ENCODE measurements around the gene VIL1. TPM values are rescaled to one million over a fixed set of nuclear protein-coding genes. Genes with fewer than 3 reads are reported as not detected.

Gene VIL1
- total RNA-seq, 1 donor from 2014 or later, result not detected

GRCh38 chr2:218395826-218396687, 22.9 kb upstream of the VIL1 start:
- Mint-ChIP-seq H3K4me3 (ENCODE audit: unreplicated experiment) (peak overlapping the region; percentile 87), H3K27me3 (ENCODE audit: low read depth, unreplicated experiment) (peaks cover 2% of the 10 kb centered on the region), H3K9me3 (ENCODE audit: unreplicated experiment) (no peaks in the 10 kb centered on the region), H3K4me1 (ENCODE audit: low read depth, unreplicated experiment) (peaks cover 11% of the 10 kb centered on the region), H3K36me3 (ENCODE audit: low read depth, unreplicated experiment) (no peaks in the 10 kb centered on the region), H3K27ac (ENCODE audit: unreplicated experiment) (peak overlapping the region; percentile 86)
- no peak for TF ChIP-seq EZH2 (IDR thresholded peaks at IDR 0.05; ENCODE audit: insufficient read depth, low read length)
- TF ChIP-seq, protein P1, sequence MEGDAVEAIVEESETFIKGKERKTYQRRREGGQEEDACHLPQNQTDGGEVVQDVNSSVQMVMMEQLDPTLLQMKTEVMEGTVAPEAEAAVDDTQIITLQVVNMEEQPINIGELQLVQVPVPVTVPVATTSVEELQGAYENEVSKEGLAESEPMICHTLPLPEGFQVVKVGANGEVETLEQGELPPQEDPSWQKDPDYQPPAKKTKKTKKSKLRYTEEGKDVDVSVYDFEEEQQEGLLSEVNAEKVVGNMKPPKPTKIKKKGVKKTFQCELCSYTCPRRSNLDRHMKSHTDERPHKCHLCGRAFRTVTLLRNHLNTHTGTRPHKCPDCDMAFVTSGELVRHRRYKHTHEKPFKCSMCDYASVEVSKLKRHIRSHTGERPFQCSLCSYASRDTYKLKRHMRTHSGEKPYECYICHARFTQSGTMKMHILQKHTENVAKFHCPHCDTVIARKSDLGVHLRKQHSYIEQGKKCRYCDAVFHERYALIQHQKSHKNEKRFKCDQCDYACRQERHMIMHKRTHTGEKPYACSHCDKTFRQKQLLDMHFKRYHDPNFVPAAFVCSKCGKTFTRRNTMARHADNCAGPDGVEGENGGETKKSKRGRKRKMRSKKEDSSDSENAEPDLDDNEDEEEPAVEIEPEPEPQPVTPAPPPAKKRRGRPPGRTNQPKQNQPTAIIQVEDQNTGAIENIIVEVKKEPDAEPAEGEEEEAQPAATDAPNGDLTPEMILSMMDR (IDR thresholded peaks at IDR 0.05; ENCODE audit: insufficient read depth, low read depth, low read length), result peak; percentile 48
- Histone ChIP-seq H3K9ac (ENCODE audit: low read length) (peak overlapping the region; percentile 87), H3K4me3 (ENCODE audit: insufficient read depth, low read depth, low read length) (peak overlapping the region; percentile 73), H3K4me2 (ENCODE audit: low read length) (peak overlapping the region; percentile 94), H2AFZ (ENCODE audit: low read depth, low read length) (peak overlapping the region; percentile 97), H3K36me3 (ENCODE audit: insufficient read depth, low read length) (no peaks in the 10 kb centered on the region), H3K27me3 (ENCODE audit: insufficient read depth, low read length) (no peaks in the 10 kb centered on the region), H4K20me1 (ENCODE audit: insufficient read depth, low read length) (peaks cover 2% of the 10 kb centered on the region), H3K4me1 (ENCODE audit: insufficient read depth, low read length) (peaks cover 31% of the 10 kb centered on the region), H3K9me3 (ENCODE audit: insufficient read depth, low read depth, low read length) (no peaks in the 10 kb centered on the region), H3K79me2 (ENCODE audit: insufficient read depth, low read length) (peaks cover 10% of the 10 kb centered on the region), H3K27ac (ENCODE audit: low read depth, low read length) (peak overlapping the region; percentile 89)
- no peak for FAIRE-seq
- peak; percentile 94 for DNase-seq (ENCODE audit: low read depth)

GRCh38 chr2:218396688-218397462, 22.0 kb upstream of the VIL1 start:
- no peaks in the 10 kb centered on the region for H3K36me3 ChIP-seq (ENCODE audit: insufficient read depth, low read length)
- DNase-seq (ENCODE audit: low read depth), result peak; percentile 53
- peak overlapping the region; percentile 89 for H3K27ac ChIP-seq (ENCODE audit: low read depth, low read length)
- H3K27me3 ChIP-seq (ENCODE audit: insufficient read depth, low read length), result no peaks in the 10 kb centered on the region
- H3K9me3 Mint-ChIP-seq (ENCODE audit: unreplicated experiment), result no peaks in the 10 kb centered on the region
- peak overlapping the region; percentile 73 for H3K4me3 ChIP-seq (ENCODE audit: insufficient read depth, low read depth, low read length)
- H3K4me1 Mint-ChIP-seq (ENCODE audit: low read depth, unreplicated experiment), result peaks cover 11% of the 10 kb centered on the region
- H3K4me1 ChIP-seq (ENCODE audit: insufficient read depth, low read length), result peaks cover 39% of the 10 kb centered on the region
- no peaks in the 10 kb centered on the region for H3K36me3 Mint-ChIP-seq (ENCODE audit: low read depth, unreplicated experiment)
- H3K79me2 ChIP-seq (ENCODE audit: insufficient read depth, low read length), result peaks cover 18% of the 10 kb centered on the region
- peak overlapping the region; percentile 87 for H3K4me3 Mint-ChIP-seq (ENCODE audit: unreplicated experiment)
- no peak for FAIRE-seq
- peak overlapping the region; percentile 94 for H3K4me2 ChIP-seq (ENCODE audit: low read length)
- H3K9ac ChIP-seq (ENCODE audit: low read length), result peak overlapping the region; percentile 87
- TF ChIP-seq EZH2 (IDR thresholded peaks at IDR 0.05; ENCODE audit: insufficient read depth, low read length), result no peak
- TF ChIP-seq, protein P1 (IDR thresholded peaks at IDR 0.05; ENCODE audit: insufficient read depth, low read depth, low read length), result no peak
- peaks cover 8% of the 10 kb centered on the region for H4K20me1 ChIP-seq (ENCODE audit: insufficient read depth, low read length)
- H3K27ac Mint-ChIP-seq (ENCODE audit: unreplicated experiment), result peak overlapping the region; percentile 86
- H3K27me3 Mint-ChIP-seq (ENCODE audit: low read depth, unreplicated experiment), result no peaks in the 10 kb centered on the region
- H3K9me3 ChIP-seq (ENCODE audit: insufficient read depth, low read depth, low read length), result no peaks in the 10 kb centered on the region
- H2AFZ ChIP-seq (ENCODE audit: low read depth, low read length), result peak overlapping the region; percentile 97

Data from astrocyte (in vitro differentiated cells and primary cell).